H1 (cell line): Measurements from ENCODE around the gene TMCC1. TPM values are rescaled to one million over a fixed set of nuclear protein-coding genes. Genes with fewer than 3 reads are reported as not detected.
A peak's percentile ranks its signal among the peaks of the same experiment; 100 is the strongest.

Experiments used
- CTCF ChIA-PET: fragments of 300-600 bp; sonication (Branson Sonifier 250); formaldehyde crosslinking; loops from one replicate; lab custom pipeline; 2021; ENCODE audit not compliant: partially characterized antibody; lab: Charles Lee
- POLR2A ChIA-PET: fragments of 300-600 bp; sonication (Branson Sonifier 250); formaldehyde crosslinking; loops from one replicate; lab custom pipeline; 2021; ENCODE audit warnings: inconsistent platforms; ENCODE audit not compliant: partially characterized antibody; lab: Charles Lee
- DNase-seq, 2 experiments: peaks; one replicate each; pipeline versions ENCODE4 v3.0.0 to v3.0.0-alpha.2; 2010 to 2022; ENCODE audit warnings: low spot score in 2 of 2, low read depth in 1 of 2, mixed read lengths in 1 of 2
- FAIRE-seq: peaks from 2 replicates; lab custom pipeline; 2011; peaks lifted over from hg19 to GRCh38; lab: Jason Lieb, UNC
- H2AFZ ChIP-seq: 2 replicates; pipeline ENCODE4 v1.8.1; 2012; ENCODE audit warnings: low read length, inconsistent platforms
- H2AK5ac ChIP-seq: 2 replicates; pipeline ENCODE4 v1.6.1; 2013; ENCODE audit warnings: low read depth, low read length
- H2BK120ac ChIP-seq: replicated peaks from 2 replicates; pipeline ENCODE3; 2013; ENCODE audit warnings: low read depth, low read length, inconsistent platforms
- H2BK12ac ChIP-seq: 2 replicates; pipeline ENCODE4 v1.6.1; 2013; ENCODE audit warnings: low read depth, low read length
- H2BK15ac ChIP-seq: 2 replicates; pipeline ENCODE4 v1.6.1; 2013; ENCODE audit warnings: low read length
- H2BK20ac ChIP-seq: 2 replicates; pipeline ENCODE4 v1.6.1; 2013; ENCODE audit warnings: low read length
- H2BK5ac ChIP-seq: 2 replicates; pipeline ENCODE4 v1.6.1; 2013; ENCODE audit warnings: low read depth, low read length
- H3K14ac ChIP-seq: 2 replicates; pipeline ENCODE4 v1.6.1; 2013; ENCODE audit warnings: inconsistent platforms; ENCODE audit not compliant: insufficient read length
- H3K18ac ChIP-seq: 2 replicates; pipeline ENCODE4 v1.6.1; 2013; ENCODE audit warnings: low read length; ENCODE audit errors: extremely low read depth
- H3K23ac ChIP-seq: 2 replicates; pipeline ENCODE4 v1.6.1; 2013; ENCODE audit warnings: inconsistent platforms; ENCODE audit not compliant: insufficient read length
- H3K23me2 ChIP-seq: 2 replicates; pipeline ENCODE4 v1.6.1; 2013; ENCODE audit warnings: low read depth, low read length
- H3K27ac ChIP-seq: 2 replicates; pipeline ENCODE4 v1.6.1; 2011; ENCODE audit warnings: low read depth, low read length, inconsistent platforms
- H3K27me3 ChIP-seq, 4 experiments: replicated peaks in 1 of 4; 1 replicate in 1 of 4; 2 replicates in 3 of 4; pipeline versions ENCODE4 v1.6.1 to v1.8.1; 2011 to 2013; ENCODE audit warnings: low read length in 3 of 4, mild to moderate bottlenecking in 3 of 4, inconsistent platforms in 2 of 4, mixed read lengths in 2 of 4, moderate library complexity in 1 of 4; ENCODE audit not compliant: control insufficient read depth in 3 of 4, insufficient read depth in 3 of 4; ENCODE audit errors: extremely low read depth in 1 of 4
- H3K36me3 ChIP-seq, 4 experiments: 2 replicates each; pipeline versions ENCODE4 v1.6.1 to v1.8.1; 2011 to 2013; ENCODE audit warnings: mild to moderate bottlenecking in 4 of 4, low read length in 3 of 4, moderate library complexity in 2 of 4, control low read depth in 1 of 4, inconsistent platforms in 1 of 4; ENCODE audit not compliant: insufficient read depth in 4 of 4, control insufficient read depth in 2 of 4
- H3K4ac ChIP-seq: replicated peaks from 2 replicates; pipeline ENCODE3; 2013; ENCODE audit warnings: low read length, low read depth, mixed read lengths, inconsistent platforms; ENCODE audit not compliant: insufficient read length
- H3K4me1 ChIP-seq, 4 experiments: replicated peaks in 1 of 4; 1 replicate in 1 of 4; 2 replicates in 3 of 4; pipeline versions ENCODE4 v1.6.1 to v1.8.1; 2011 to 2013; ENCODE audit warnings: low read length in 3 of 4, inconsistent platforms in 2 of 4, mixed read lengths in 1 of 4; ENCODE audit not compliant: insufficient read depth in 4 of 4, control insufficient read depth in 3 of 4
- H3K4me2 ChIP-seq, 2 experiments: 2 replicates each; pipeline versions ENCODE4 v1.6.1 to v1.8.1; 2011 to 2013; ENCODE audit warnings: low read depth in 2 of 2, low read length in 2 of 2, control low read depth in 1 of 2, inconsistent platforms in 1 of 2, mild to moderate bottlenecking in 1 of 2; ENCODE audit not compliant: insufficient read depth in 1 of 2
- H3K4me3 ChIP-seq, 4 experiments: fragments of 200-600, 300-600 bp in 1 of 4; sonication (generic), shearing (Covaris generic), sonication (Bioruptor Twin) in 1 of 4; 2 replicates each; pipeline versions ENCODE4 v1.5.1 to v1.8.1; 2011 to 2016; ENCODE audit warnings: low read length in 4 of 4, low read depth in 3 of 4, control low read depth in 2 of 4, inconsistent platforms in 2 of 4, mild to moderate bottlenecking in 2 of 4, mixed read lengths in 1 of 4, moderate library complexity in 1 of 4; ENCODE audit not compliant: insufficient read depth in 2 of 4; ENCODE audit errors: extremely low read depth in 1 of 4
- H3K56ac ChIP-seq: replicated peaks from 2 replicates; pipeline ENCODE3; 2013; ENCODE audit warnings: low read depth, mild to moderate bottlenecking, mixed read lengths, low read length, inconsistent platforms; ENCODE audit not compliant: insufficient read length
- H3K79me1 ChIP-seq: 2 replicates; pipeline ENCODE4 v1.6.1; 2013; ENCODE audit warnings: low read depth, low read length, control low read depth
- H3K79me2 ChIP-seq, 2 experiments: 2 replicates each; pipeline versions ENCODE4 v1.6.1 to v1.8.1; 2012 to 2013; ENCODE audit warnings: low read length in 2 of 2, mild to moderate bottlenecking in 2 of 2, inconsistent platforms in 1 of 2; ENCODE audit not compliant: insufficient read depth in 2 of 2, control insufficient read depth in 1 of 2
- H3K9ac ChIP-seq, 4 experiments: replicated peaks in 1 of 4; 1 replicate in 1 of 4; 2 replicates in 3 of 4; pipeline versions ENCODE4 v1.6.1 to v1.8.1; 2011 to 2013; ENCODE audit warnings: low read depth in 3 of 4, low read length in 3 of 4, control low read depth in 2 of 4, mild to moderate bottlenecking in 2 of 4, moderate library complexity in 2 of 4, inconsistent platforms in 1 of 4; ENCODE audit errors: extremely low read depth in 1 of 4
- H3K9me3 ChIP-seq, 2 experiments: 2 replicates each; pipeline versions ENCODE4 v1.6.1 to v1.8.1; 2012 to 2013; ENCODE audit warnings: mild to moderate bottlenecking in 2 of 2, moderate library complexity in 2 of 2, control low read depth in 1 of 2, inconsistent platforms in 1 of 2, low read depth in 1 of 2, low read length in 1 of 2, mixed read lengths in 1 of 2; ENCODE audit not compliant: insufficient read depth in 2 of 2
- H4K20me1 ChIP-seq, 2 experiments: replicated peaks in 1 of 2; 2 replicates each; pipeline versions ENCODE3 to v1.8.1; 2011 to 2013; ENCODE audit warnings: inconsistent platforms in 2 of 2, low read length in 2 of 2, mild to moderate bottlenecking in 1 of 2; ENCODE audit not compliant: insufficient read depth in 2 of 2, control insufficient read depth in 1 of 2
- H4K5ac ChIP-seq: 2 replicates; pipeline ENCODE4 v1.6.1; 2013; ENCODE audit warnings: low read length, low read depth, mixed read lengths, inconsistent platforms; ENCODE audit not compliant: insufficient read length
- H4K8ac ChIP-seq: 2 replicates; pipeline ENCODE4 v1.8.0; 2013; ENCODE audit warnings: mild to moderate bottlenecking, moderate library complexity, low read length, inconsistent platforms; ENCODE audit not compliant: insufficient read depth; ENCODE audit errors: extremely low read depth
- H4K91ac ChIP-seq: replicated peaks from 2 replicates; pipeline ENCODE3; 2013; ENCODE audit warnings: low read length, mixed read lengths, inconsistent platforms; ENCODE audit not compliant: insufficient read length
- BRCA1 ChIP-seq: IDR thresholded peaks from 2 replicates; pipeline ENCODE4 v1.6.1; 2012; ENCODE audit warnings: low read depth, low read length, improper control_type of control experiment
- CBX5 ChIP-seq: fragments of 300-800, 300-1000 bp; sonication (generic); IDR thresholded peaks from 2 replicates; pipeline ENCODE4 v1.7.1; 2016; ENCODE audit warnings: antibody characterized with exemption, low read length, low read depth
- CHD1 ChIP-seq: IDR thresholded peaks from 2 replicates; pipeline ENCODE4 v1.6.1; 2012; ENCODE audit warnings: low read depth, low read length, improper control_type of control experiment
- CTBP2 ChIP-seq: IDR thresholded peaks from 2 replicates; pipeline ENCODE4 v1.7.0; 2011; ENCODE audit warnings: borderline replicate concordance, mild to moderate bottlenecking, moderate library complexity, mixed read lengths, low read length; ENCODE audit not compliant: insufficient read depth, insufficient read length
- GTF2F1 ChIP-seq: IDR thresholded peaks from 2 replicates; pipeline ENCODE4 v1.6.1; 2012; ENCODE audit warnings: low read depth, low read length, improper control_type of control experiment, borderline replicate concordance
- HDAC2 ChIP-seq, 2 experiments: fragments of 300-600 bp in 1 of 2; sonication (generic) in 1 of 2; IDR thresholded peaks; 2 replicates each; pipeline ENCODE4 v1.6.1; 2011 to 2012; ENCODE audit warnings: low read depth in 2 of 2, low read length in 2 of 2, mild to moderate bottlenecking in 2 of 2, moderate library complexity in 2 of 2, borderline replicate concordance in 1 of 2, inconsistent platforms in 1 of 2
- KDM1A ChIP-seq: fragments of 200-600, 300-600 bp; sonication (generic); IDR thresholded peaks from 2 replicates; pipeline ENCODE4 v1.7.1; 2016; ENCODE audit warnings: mild to moderate bottlenecking, low read length, borderline replicate concordance
- NANOG ChIP-seq: IDR thresholded peaks from 2 replicates; pipeline ENCODE4 v1.6.1; 2011; ENCODE audit warnings: low read length, low read depth, mild to moderate bottlenecking, inconsistent platforms; ENCODE audit not compliant: insufficient read depth, poor library complexity, severe bottlenecking
- POLR2A ChIP-seq, 2 experiments: IDR thresholded peaks; 1 replicate in 1 of 2; 2 replicates in 1 of 2; pipeline ENCODE4 v1.6.1; 2011; ENCODE audit warnings: low read depth in 2 of 2, low read length in 2 of 2, mild to moderate bottlenecking in 2 of 2; ENCODE audit errors: control extremely low read depth in 1 of 2
- RFX5 ChIP-seq: IDR thresholded peaks from 2 replicates; pipeline ENCODE4 v1.6.1; 2011; ENCODE audit warnings: low read depth, low read length, improper control_type of control experiment, borderline replicate concordance
- RNF2 ChIP-seq: fragments of 200-900, 300-1000 bp; sonication (generic); IDR thresholded peaks from 2 replicates; pipeline ENCODE4 v1.7.1; 2016; ENCODE audit warnings: borderline replicate concordance, low read depth, mild to moderate bottlenecking, antibody characterized with exemption, low read length; ENCODE audit not compliant: poor library complexity, severe bottlenecking; ENCODE audit errors: missing control alignments
- WGBS, 2 experiments: shearing (Covaris generic) in 1 of 2; methylation state at CpG; one replicate each; pipeline versions ENCODE4 v1.1.6 to v1.1.7; 2013 to 2015; ENCODE audit warnings: low lambda C conversion rate in 2 of 2, mixed read lengths in 2 of 2, inconsistent platforms in 1 of 2, low coverage in 1 of 2, missing lambda C conversion rate in 1 of 2; ENCODE audit not compliant: insufficient replicate concordance in 2 of 2, insufficient coverage in 1 of 2, insufficient read length in 1 of 2; ENCODE audit errors: extremely low coverage in 1 of 2, missing lambda C conversion rate in 1 of 2; 5-methylcytosine and 5-hydroxymethylcytosine counted together
- polyA plus RNA-seq, 7 experiments: library from polyadenylated mRNA; depleted of rRNA in 3 of 7; stranded (reverse) in 5 of 7; unstranded in 2 of 7; fragments of >200 nt in 5 of 7; fragments of 200-250 nt in 2 of 7; gene quantifications; 1 replicate in 5 of 7; 2 replicates in 1 of 7; 4 replicates in 1 of 7; pipeline versions ENCODE4 v1.2.1 to v1.2.3, GENCODE V29; 2011 to 2013; ENCODE audit warnings: missing spikeins in 2 of 7, mixed read lengths in 2 of 7
- total RNA-seq: library from RNA; stranded (reverse); fragmentation: NEBNext Ultra II Directional; extraction: Animal tissue kit (Norgen Biotek cat#: 25700); gene quantifications from 2 replicates; pipeline ENCODE4 v1.2.1, GENCODE V29; 2021

The TMCC1 gene
- total and polyA plus RNA-seq, 2 of the 8 experiments (the other 6 are each of a cell fraction or from before 2014, with no cell fraction given), result 10.4 to 27.1 TPM

DNA sequence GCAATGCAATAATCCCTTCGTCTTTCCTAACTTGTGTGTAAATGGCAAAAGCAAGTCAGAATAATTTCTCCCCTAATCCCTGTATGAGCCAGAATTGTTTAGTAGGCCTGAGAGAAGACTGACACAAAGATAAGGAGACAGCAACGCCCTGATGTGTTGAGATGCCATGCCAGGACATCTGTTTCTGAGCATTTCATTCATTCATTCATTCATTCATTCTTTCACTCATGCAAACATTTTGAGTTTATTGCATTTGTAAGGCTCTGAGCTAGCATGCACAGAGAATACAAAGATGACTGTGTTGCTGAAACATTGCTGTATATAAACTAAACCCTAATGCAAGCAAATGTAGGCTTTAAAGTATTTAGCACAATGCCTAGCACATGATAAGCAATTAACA is 127.4 kb downstream of the TMCC1 start:
- Histone ChIP-seq H3K23me2 (no peaks in the 10 kb centered on the region), H2AFZ (no peak overlapping the region), H3K27me3 (no peaks in the 10 kb centered on the region), H2BK120ac (no peak overlapping the region), H3K79me1 (no peaks in the 10 kb centered on the region), H2BK15ac (no peak overlapping the region), H4K5ac (no peak overlapping the region), H3K9ac (no peak overlapping the region), H4K91ac (no peak overlapping the region), H2BK20ac (no peak overlapping the region), H3K4me2 (no peak overlapping the region), H2BK5ac (no peak overlapping the region), H3K4ac (no peak overlapping the region), H3K4me1 (no peaks in the 10 kb centered on the region), H3K4me3 (no peak overlapping the region), H3K36me3 (no peaks in the 10 kb centered on the region), H3K79me2 (no peaks in the 10 kb centered on the region; a peak in 1 of 4 replicates), H2AK5ac (no peak overlapping the region), H4K8ac (no peak overlapping the region), H3K18ac (no peak overlapping the region), H2BK12ac (no peak overlapping the region), H3K27ac (no peak overlapping the region), H3K56ac (no peak overlapping the region), H3K9me3 (no peaks in the 10 kb centered on the region), H4K20me1 (no peaks in the 10 kb centered on the region), H3K14ac (no peak overlapping the region), H3K23ac (no peak overlapping the region)
- ChIA-PET POLR2A (no interaction called here), CTCF (interaction anchor here (0.5 to 1.8 kb wide), 4 partner anchors 22 to 144 kb away, joined by 4 to 5 read pairs (median 4); no protein-coding TSS in a partner anchor)
- no peak for DNase-seq
- 92% methylated on average over 2 of the region's 2 CpGs; no CpG with 5 or more reads in 1 of the 2 experiments for WGBS, 2 experiments
- TF ChIP-seq CHD1 (no peak), BRCA1 (no peak), HDAC2 (IDR thresholded peaks at IDR 0.05; ENCODE audit: borderline replicate concordance in 1 of 2, low read depth in 2 of 2, low read length in 2 of 2) (no peak), CBX5 (no peak), RFX5 (no peak), RNF2 (no peak), CTBP2 (no peak), GTF2F1 (no peak), KDM1A (no peak), NANOG (no peak), POLR2A (IDR thresholded peaks at IDR 0.05; ENCODE audit: control extremely low read depth in 1 of 2, low read depth in 2 of 2, low read length in 2 of 2) (no peak)
- peak; percentile 70 for FAIRE-seq
